Nephron progenitor cell (in vitro differentiated cells): ENCODE results near the gene KCND3.

ENCODE experiments used
- DNase-seq: peaks from one replicate; pipeline ENCODE4 v3.0.0; 2021
- H3K27ac Mint-ChIP-seq: 2 replicates; pipeline ENCODE4 v1.8.0; 2021; ENCODE audit warnings: mild to moderate bottlenecking, moderate library complexity, mixed read lengths
- H3K27me3 Mint-ChIP-seq: 2 replicates; pipeline ENCODE4 v1.8.0; 2021; ENCODE audit warnings: mild to moderate bottlenecking, low read depth, mixed read lengths; ENCODE audit not compliant: poor library complexity
- H3K36me3 Mint-ChIP-seq: 2 replicates; pipeline ENCODE4 v1.8.0; 2021; ENCODE audit warnings: low read depth, mixed read lengths
- H3K4me1 Mint-ChIP-seq: 2 replicates; pipeline ENCODE4 v1.8.0; 2021; ENCODE audit warnings: mixed read lengths
- H3K4me3 Mint-ChIP-seq: 2 replicates; pipeline ENCODE4 v1.8.0; 2021; ENCODE audit warnings: mild to moderate bottlenecking, moderate library complexity, mixed read lengths
- H3K9me3 Mint-ChIP-seq: 2 replicates; pipeline ENCODE4 v1.8.0; 2021; ENCODE audit warnings: mild to moderate bottlenecking, moderate library complexity, mixed read lengths
- CTCF ChIP-seq: fragments of 200-600 bp; sonication (generic); IDR thresholded peaks from 2 replicates; pipeline ENCODE4 v1.5.0; 2021; ENCODE audit warnings: antibody characterized with exemption

KCND3 gene

DNA sequence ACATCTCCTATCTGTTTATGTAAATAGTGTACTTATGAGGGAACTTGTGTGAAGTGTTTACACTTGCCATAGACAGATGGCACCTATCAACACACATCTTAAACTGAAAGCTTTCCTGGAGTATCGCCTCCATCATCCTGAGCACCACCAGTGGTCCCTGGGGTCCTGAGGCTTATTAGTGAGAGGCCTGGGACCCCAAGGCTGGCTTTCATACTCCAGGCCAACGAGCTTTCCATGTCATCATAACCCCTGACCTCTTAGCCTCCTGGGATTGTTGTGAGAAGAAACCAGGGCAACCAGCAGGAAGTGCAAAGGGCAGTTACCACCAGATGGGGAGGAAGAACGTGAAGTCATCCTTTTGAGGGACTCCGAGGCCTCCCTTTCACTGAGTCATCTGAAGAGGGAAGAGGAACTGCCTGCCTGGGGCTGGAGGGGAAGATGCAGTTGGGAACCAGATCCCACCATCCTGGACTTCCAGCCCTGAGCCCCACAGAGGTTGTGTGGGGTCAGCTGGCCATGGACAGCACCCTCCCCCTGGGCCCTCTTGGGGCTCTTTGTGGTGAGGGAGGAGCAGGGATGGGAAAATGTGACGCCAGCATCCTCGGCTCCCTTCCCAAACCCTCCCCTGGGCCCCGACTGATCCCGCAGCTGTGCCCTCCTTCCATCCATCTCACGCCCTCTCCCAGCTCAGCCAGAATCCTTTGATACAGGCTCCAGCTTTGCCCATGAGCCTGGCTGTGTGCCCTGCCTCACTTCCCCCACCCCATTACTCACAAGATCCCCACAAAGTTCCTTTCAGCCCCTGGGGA lies 256.1 kb downstream of the KCND3 start:
- Mint-ChIP-seq H3K4me3 (peak overlapping the region; percentile 34), H3K27ac (no peak overlapping the region), H3K9me3 (no peaks in the 10 kb centered on the region), H3K4me1 (peaks cover 27% of the 10 kb centered on the region), H3K36me3 (no peaks in the 10 kb centered on the region), H3K27me3 (peaks cover 9% of the 10 kb centered on the region)
- DNase-seq = peak; percentile 33
- TF ChIP-seq CTCF = no peak

DNA sequence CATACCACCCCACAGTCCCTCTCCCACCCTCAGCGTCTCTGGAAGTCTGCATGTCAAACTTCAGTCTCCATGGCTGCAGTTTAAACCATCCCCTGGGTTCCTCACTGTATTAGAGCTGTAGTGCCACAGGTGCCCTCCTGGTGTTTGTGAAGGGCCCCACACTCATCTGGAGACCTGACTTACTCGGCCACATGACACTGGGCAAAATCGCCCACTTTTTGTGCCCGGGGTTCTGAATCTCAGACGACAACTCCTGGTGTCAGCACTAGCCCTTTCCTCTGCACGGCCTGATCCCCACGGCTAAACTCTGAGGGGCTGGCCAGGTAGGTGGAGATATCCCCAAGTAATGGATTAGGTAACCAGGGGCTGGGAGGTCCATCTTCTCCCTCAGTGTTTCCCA lies 256.8 kb downstream of the KCND3 start:
- Mint-ChIP-seq H3K27me3 (peaks cover 9% of the 10 kb centered on the region), H3K27ac (no peak overlapping the region), H3K4me1 (peaks cover 34% of the 10 kb centered on the region)

DNA sequence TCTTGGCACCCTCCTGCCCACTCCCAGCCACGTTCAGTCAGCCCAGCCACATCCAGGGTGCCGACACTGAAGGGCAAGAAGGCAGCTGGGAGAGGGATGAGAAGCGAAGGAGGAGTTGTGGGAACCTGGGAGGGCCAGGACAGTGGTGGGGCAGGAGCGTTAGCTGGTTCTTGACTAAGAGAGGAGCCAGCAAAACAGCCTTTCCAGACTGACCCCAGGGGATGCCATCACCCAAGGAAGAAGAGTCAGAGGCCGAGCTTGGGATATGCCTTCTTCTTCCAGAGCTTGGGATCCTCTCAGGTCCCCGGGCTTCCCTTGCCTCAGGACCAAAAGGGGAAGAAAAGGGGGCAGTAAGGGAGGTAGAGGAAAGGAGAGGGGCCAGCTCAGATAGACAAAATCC lies 257.5 kb downstream of the KCND3 start:
- no peak for DNase-seq
- H3K9me3 Mint-ChIP-seq = no peaks in the 10 kb centered on the region
- H3K27me3 Mint-ChIP-seq = peaks cover 2% of the 10 kb centered on the region
- no peak overlapping the region for H3K4me3 Mint-ChIP-seq
- no peak for TF ChIP-seq CTCF
- H3K36me3 Mint-ChIP-seq = peaks cover 5% of the 10 kb centered on the region
- H3K4me1 Mint-ChIP-seq = peaks cover 41% of the 10 kb centered on the region
- H3K27ac Mint-ChIP-seq = no peak overlapping the region

More for the DNA sequence above, 256.8 kb downstream of the KCND3 start:
- peaks cover 4% of the 10 kb centered on the region for H3K36me3 Mint-ChIP-seq
- no peaks in the 10 kb centered on the region for H3K9me3 Mint-ChIP-seq
- peak overlapping the region; percentile 34 for H3K4me3 Mint-ChIP-seq
- TF ChIP-seq CTCF = no peak
- no peak for DNase-seq

DNA sequence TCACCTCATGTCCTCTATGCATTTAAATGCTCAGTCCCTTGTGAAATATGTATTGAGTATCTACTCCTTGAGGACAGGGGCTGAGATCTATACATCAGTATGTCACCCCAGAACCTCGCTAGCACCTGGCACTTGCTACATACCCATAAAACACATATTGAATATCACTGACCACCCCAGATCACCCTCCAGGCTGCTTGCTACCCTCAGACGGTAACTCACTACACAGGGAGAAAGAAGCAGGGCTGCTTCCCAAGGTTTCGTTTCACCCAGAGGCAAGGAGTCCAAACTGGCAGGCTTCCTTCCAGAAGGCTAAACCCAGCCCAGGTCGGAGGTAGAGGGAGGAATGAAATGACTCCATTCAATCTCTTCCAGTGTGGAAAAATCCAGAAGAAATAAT lies 258.8 kb downstream of the KCND3 start:
- Mint-ChIP-seq H3K27ac (peak overlapping the region; percentile 80), H3K4me3 (peak overlapping the region; percentile 37), H3K4me1 (peaks cover 53% of the 10 kb centered on the region), H3K27me3 (peaks cover 2% of the 10 kb centered on the region), H3K36me3 (peaks cover 5% of the 10 kb centered on the region), H3K9me3 (no peaks in the 10 kb centered on the region)
- no peak for DNase-seq
- TF ChIP-seq CTCF = no peak

- Mint-ChIP-seq H3K9me3 (no peaks in the 10 kb centered on the region), H3K4me1 (peaks cover 59% of the 10 kb centered on the region), H3K27ac (peak overlapping the region; percentile 80), H3K27me3 (peaks cover 2% of the 10 kb centered on the region), H3K36me3 (peaks cover 5% of the 10 kb centered on the region), H3K4me3 (peak overlapping the region; percentile 37)
- no peak for DNase-seq
- no peak for TF ChIP-seq CTCF
These were observed 259.4 kb downstream of the KCND3 start for GRCh38 chr1:111729946-111730681.
